ENCODE measurements around the gene HLA-DQB1.

The HLA-DQB1 gene

GRCh38 chr6:32697031-32697430 is 30.6 kb upstream of the HLA-DQB1 start:
- in situ Hi-C loops (cut with HindIII; ENCODE audit: low pct_ligation_motif_present, low sequenced_read_pairs), result no loop called here
- no peak overlapping the region for H3K27ac ChIP-seq
- no peak overlapping the region for H3K4me3 ChIP-seq (ENCODE audit: low read depth, low read length)
- DNase-seq, result no peak
- no peaks in the 10 kb centered on the region for H3K27me3 ChIP-seq (replicated peaks)
- no peaks in the 10 kb centered on the region for H3K36me3 ChIP-seq (replicated peaks)
- TF ChIP-seq, protein P1, sequence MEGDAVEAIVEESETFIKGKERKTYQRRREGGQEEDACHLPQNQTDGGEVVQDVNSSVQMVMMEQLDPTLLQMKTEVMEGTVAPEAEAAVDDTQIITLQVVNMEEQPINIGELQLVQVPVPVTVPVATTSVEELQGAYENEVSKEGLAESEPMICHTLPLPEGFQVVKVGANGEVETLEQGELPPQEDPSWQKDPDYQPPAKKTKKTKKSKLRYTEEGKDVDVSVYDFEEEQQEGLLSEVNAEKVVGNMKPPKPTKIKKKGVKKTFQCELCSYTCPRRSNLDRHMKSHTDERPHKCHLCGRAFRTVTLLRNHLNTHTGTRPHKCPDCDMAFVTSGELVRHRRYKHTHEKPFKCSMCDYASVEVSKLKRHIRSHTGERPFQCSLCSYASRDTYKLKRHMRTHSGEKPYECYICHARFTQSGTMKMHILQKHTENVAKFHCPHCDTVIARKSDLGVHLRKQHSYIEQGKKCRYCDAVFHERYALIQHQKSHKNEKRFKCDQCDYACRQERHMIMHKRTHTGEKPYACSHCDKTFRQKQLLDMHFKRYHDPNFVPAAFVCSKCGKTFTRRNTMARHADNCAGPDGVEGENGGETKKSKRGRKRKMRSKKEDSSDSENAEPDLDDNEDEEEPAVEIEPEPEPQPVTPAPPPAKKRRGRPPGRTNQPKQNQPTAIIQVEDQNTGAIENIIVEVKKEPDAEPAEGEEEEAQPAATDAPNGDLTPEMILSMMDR (IDR thresholded peaks at IDR 0.05; ENCODE audit: low read depth, low read length, missing control alignments), result no peak

- Histone ChIP-seq H3K27ac (no peak overlapping the region), H3K36me3 (replicated peaks) (no peaks in the 10 kb centered on the region), H3K4me3 (ENCODE audit: low read depth, low read length) (no peak overlapping the region), H3K27me3 (replicated peaks) (no peaks in the 10 kb centered on the region)
- TF ChIP-seq, protein P1 (IDR thresholded peaks at IDR 0.05; ENCODE audit: low read depth, low read length, missing control alignments), result peak; percentile 62
- no peak for DNase-seq
- in situ Hi-C loops (cut with HindIII; ENCODE audit: low pct_ligation_motif_present, low sequenced_read_pairs), result no loop called here
Measured at GRCh38 chr6:32692019-32692418, 25.6 kb upstream of the HLA-DQB1 start.

- TF ChIP-seq, protein P1 (IDR thresholded peaks at IDR 0.05; ENCODE audit: low read depth, low read length, missing control alignments), result no peak
- Histone ChIP-seq H3K4me3 (ENCODE audit: low read depth, low read length) (no peak overlapping the region), H3K27ac (no peak overlapping the region), H3K36me3 (replicated peaks) (no peaks in the 10 kb centered on the region), H3K27me3 (replicated peaks) (no peaks in the 10 kb centered on the region)
- peak; percentile 15 for DNase-seq
- in situ Hi-C loops (cut with HindIII; ENCODE audit: low pct_ligation_motif_present, low sequenced_read_pairs), result no loop called here
Measured at GRCh38 chr6:32689531-32690501, 23.4 kb upstream of the HLA-DQB1 start.

GRCh38 chr6:32685603-32686002 is 19.1 kb upstream of the HLA-DQB1 start:
- Histone ChIP-seq H3K4me3 (ENCODE audit: low read depth, low read length) (no peak overlapping the region), H3K27me3 (replicated peaks) (no peaks in the 10 kb centered on the region), H3K27ac (no peak overlapping the region), H3K36me3 (replicated peaks) (no peaks in the 10 kb centered on the region)
- in situ Hi-C loops (cut with HindIII; ENCODE audit: low pct_ligation_motif_present, low sequenced_read_pairs), result no loop called here
- no peak for DNase-seq
- TF ChIP-seq, protein P1 (IDR thresholded peaks at IDR 0.05; ENCODE audit: low read depth, low read length, missing control alignments), result no peak

DNA sequence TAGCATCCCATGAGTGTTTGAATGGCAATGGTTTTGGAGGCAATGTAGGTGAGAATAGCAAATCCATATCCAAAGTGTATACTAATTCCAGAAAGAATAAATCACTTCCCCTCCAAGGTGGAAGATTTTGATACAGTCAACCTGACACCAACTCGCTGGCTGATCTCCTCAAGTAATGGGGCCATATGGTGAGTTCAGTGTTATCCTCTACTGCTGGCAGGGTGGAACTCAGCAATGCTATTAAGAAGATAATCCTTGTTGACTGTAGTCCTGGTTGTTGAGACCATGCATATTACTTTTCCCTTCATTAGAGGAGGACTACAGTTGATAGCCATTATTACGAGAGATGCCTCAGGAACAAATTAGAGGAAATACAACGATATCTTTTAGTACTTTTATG is 17.8 kb upstream of the HLA-DQB1 start:
- no peak for DNase-seq
- no peak overlapping the region for H3K27ac ChIP-seq
- H3K36me3 ChIP-seq (replicated peaks), result no peaks in the 10 kb centered on the region
- H3K4me3 ChIP-seq (ENCODE audit: low read depth, low read length), result no peak overlapping the region
- in situ Hi-C loops (cut with HindIII; ENCODE audit: low pct_ligation_motif_present, low sequenced_read_pairs), result no loop called here
- TF ChIP-seq, protein P1 (IDR thresholded peaks at IDR 0.05; ENCODE audit: low read depth, low read length, missing control alignments), result no peak
- no peaks in the 10 kb centered on the region for H3K27me3 ChIP-seq (replicated peaks)

Measured in brain microvascular endothelial cell (primary cell).